Tibial nerve (tissue), 4 donors: Measurements from ENCODE around the gene LRRC27. TPM values are rescaled to one million over a fixed set of nuclear protein-coding genes. Genes with fewer than 3 reads are reported as not detected.

Source experiments
- DNase-seq, 2 donors: peaks; one replicate each; pipeline ENCODE4 v3.0.0-alpha.2; 2019; ENCODE audit warnings: low spot score in 2 of 2
- H3K27ac ChIP-seq, 4 donors: fragments of 200-600 bp; sonication (generic) in 3 of 4; one replicate each; pipeline ENCODE4 v1.5.1; 2017 to 2019; ENCODE audit warnings: mild to moderate bottlenecking in 1 of 4
- H3K27me3 ChIP-seq, 2 donors: fragments of 200-600 bp; sonication (generic) in 1 of 2; one replicate each; pipeline versions ENCODE4 v1.5.1 to v1.6.0; 2017 to 2019
- H3K36me3 ChIP-seq, 3 donors: fragments of 200-600 bp; sonication (generic); one replicate each; pipeline ENCODE4 v1.5.1; 2018 to 2019
- H3K4me1 ChIP-seq, 4 donors: fragments of 200-600 bp; sonication (generic) in 3 of 4; one replicate each; pipeline ENCODE4 v1.5.1; 2017 to 2019
- H3K4me3 ChIP-seq, 4 donors: fragments of 200-600 bp; sonication (generic) in 3 of 4; one replicate each; pipeline ENCODE4 v1.5.1; 2017 to 2019; ENCODE audit warnings: mild to moderate bottlenecking in 1 of 4, moderate library complexity in 1 of 4
- H3K9me3 ChIP-seq, 4 donors: fragments of 200-600 bp; sonication (generic) in 3 of 4; one replicate each; pipeline ENCODE4 v1.5.1; 2017 to 2019
- EP300 ChIP-seq, 2 donors: sonication (generic); formaldehyde crosslinking; IDR thresholded peaks; one replicate each; pipeline ENCODE4 v1.6.1; 2017; ENCODE audit warnings: antibody characterized with exemption in 2 of 2, mild to moderate bottlenecking in 1 of 2
- POLR2A ChIP-seq, 2 donors: fragments of 450-650 bp; IDR thresholded peaks; one replicate each; pipeline ENCODE4 v1.6.1; 2017; ENCODE audit warnings: antibody characterized with exemption in 2 of 2, mild to moderate bottlenecking in 2 of 2, moderate library complexity in 2 of 2
- WGBS, 2 donors: methylation state at CpG; one replicate each; pipeline ENCODE4 v1.1.5; 2018; 5-methylcytosine and 5-hydroxymethylcytosine counted together
- total RNA-seq, 4 donors: library from RNA; depleted of rRNA; stranded (reverse); fragments of >200 nt; gene quantifications; one replicate each; pipeline ENCODE4 v1.1.0, GENCODE V29; 2016
- TF ChIP-seq, protein P1 (sequence below), 5 experiments: fragments of 200-600 bp in 3 of 5; fragments of 450-650 bp in 2 of 5; sonication (generic) in 3 of 5; IDR thresholded peaks; one replicate each; pipeline ENCODE4 v1.5.1; 2016 to 2019; ENCODE audit warnings: antibody characterized with exemption in 5 of 5, mild to moderate bottlenecking in 3 of 5, moderate library complexity in 2 of 5

LRRC27 gene
- total RNA-seq, 4 donors from 2014 or later: 10.1 to 21.6 (median 17.9) TPM

GRCh38 chr10:132320654-132321469 lies 11.1 kb upstream of the LRRC27 start:
- Histone ChIP-seq H3K9me3 (no peaks in the 10 kb centered on the region), H3K4me3 (no peak overlapping the region), H3K27me3 (no peaks in the 10 kb centered on the region), H3K4me1 (no peaks in the 10 kb centered on the region), H3K27ac (no peak overlapping the region), H3K36me3 (peaks cover 0 to 20% (median 0%) of the 10 kb centered on the region in 3 donors)
- 83 to 85% methylated on average over 13 of the region's 13 CpGs for WGBS, 2 donors
- TF ChIP-seq POLR2A (IDR thresholded peaks at IDR 0.05) (no peak), EP300 (IDR thresholded peaks at IDR 0.05) (no peak)
- no peak for DNase-seq

- Histone ChIP-seq H3K4me1 (no peaks in the 10 kb centered on the region), H3K36me3 (peaks cover 0 to 29% (median 0%) of the 10 kb centered on the region in 3 donors), H3K27ac (no peak overlapping the region), H3K27me3 (no peaks in the 10 kb centered on the region), H3K9me3 (no peaks in the 10 kb centered on the region), H3K4me3 (no peak overlapping the region)
- no peak for DNase-seq
- 86 to 91% methylated on average over 10 of the region's 10 CpGs for WGBS, 2 donors
- TF ChIP-seq, protein P1, sequence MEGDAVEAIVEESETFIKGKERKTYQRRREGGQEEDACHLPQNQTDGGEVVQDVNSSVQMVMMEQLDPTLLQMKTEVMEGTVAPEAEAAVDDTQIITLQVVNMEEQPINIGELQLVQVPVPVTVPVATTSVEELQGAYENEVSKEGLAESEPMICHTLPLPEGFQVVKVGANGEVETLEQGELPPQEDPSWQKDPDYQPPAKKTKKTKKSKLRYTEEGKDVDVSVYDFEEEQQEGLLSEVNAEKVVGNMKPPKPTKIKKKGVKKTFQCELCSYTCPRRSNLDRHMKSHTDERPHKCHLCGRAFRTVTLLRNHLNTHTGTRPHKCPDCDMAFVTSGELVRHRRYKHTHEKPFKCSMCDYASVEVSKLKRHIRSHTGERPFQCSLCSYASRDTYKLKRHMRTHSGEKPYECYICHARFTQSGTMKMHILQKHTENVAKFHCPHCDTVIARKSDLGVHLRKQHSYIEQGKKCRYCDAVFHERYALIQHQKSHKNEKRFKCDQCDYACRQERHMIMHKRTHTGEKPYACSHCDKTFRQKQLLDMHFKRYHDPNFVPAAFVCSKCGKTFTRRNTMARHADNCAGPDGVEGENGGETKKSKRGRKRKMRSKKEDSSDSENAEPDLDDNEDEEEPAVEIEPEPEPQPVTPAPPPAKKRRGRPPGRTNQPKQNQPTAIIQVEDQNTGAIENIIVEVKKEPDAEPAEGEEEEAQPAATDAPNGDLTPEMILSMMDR (IDR thresholded peaks at IDR 0.05): no peak
- TF ChIP-seq EP300 (IDR thresholded peaks at IDR 0.05) (no peak), POLR2A (IDR thresholded peaks at IDR 0.05) (no peak)
Observed at GRCh38 chr10:132321726-132322125, 10.3 kb upstream of the LRRC27 start.

DNA sequence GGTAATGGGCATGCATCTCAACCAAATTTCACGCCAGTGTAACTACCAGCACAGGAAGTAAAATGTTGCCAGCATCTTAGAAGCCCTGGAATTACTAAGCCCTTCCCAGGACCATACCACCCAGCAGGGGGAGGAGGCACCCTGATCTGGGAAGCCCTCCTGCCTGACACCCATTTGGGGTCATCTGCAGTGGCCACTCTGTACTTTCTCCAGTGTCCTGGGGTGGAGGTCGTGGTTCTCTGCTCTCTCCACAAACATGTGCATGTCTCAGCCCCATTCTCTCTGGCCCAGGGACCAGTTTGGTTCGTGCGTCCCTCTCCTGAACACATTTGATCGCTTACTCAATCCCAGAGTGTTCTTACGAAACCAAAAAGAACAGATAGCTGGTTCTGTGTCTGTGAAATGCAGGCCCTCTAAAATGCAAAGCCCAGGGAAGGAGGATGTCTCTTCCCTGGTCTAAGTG lies 9.4 kb upstream of the LRRC27 start:
- Histone ChIP-seq H3K36me3 (peaks cover 0 to 38% (median 0%) of the 10 kb centered on the region in 3 donors), H3K27ac (no peak overlapping the region), H3K4me1 (peaks cover 0 to 2% (median 0%) of the 10 kb centered on the region in 4 donors), H3K27me3 (no peaks in the 10 kb centered on the region), H3K9me3 (no peaks in the 10 kb centered on the region), H3K4me3 (no peak overlapping the region)
- no peak for DNase-seq
- WGBS, 2 donors: 77 to 86% methylated on average over 6 of the region's 6 CpGs
- no peak for TF ChIP-seq EP300 (IDR thresholded peaks at IDR 0.05)
- no peak for TF ChIP-seq POLR2A (IDR thresholded peaks at IDR 0.05)
- TF ChIP-seq, protein P1 (IDR thresholded peaks at IDR 0.05): no peak

- H3K27ac ChIP-seq: no peak overlapping the region
- H3K4me3 ChIP-seq: no peak overlapping the region
- H3K9me3 ChIP-seq: no peaks in the 10 kb centered on the region
- TF ChIP-seq, protein P1 (IDR thresholded peaks at IDR 0.05): no peak
- TF ChIP-seq POLR2A (IDR thresholded peaks at IDR 0.05) (no peak), EP300 (IDR thresholded peaks at IDR 0.05) (no peak)
- no peaks in the 10 kb centered on the region for H3K27me3 ChIP-seq
- 88 to 91% methylated on average over 1 of the region's 1 CpG for WGBS, 2 donors
- no peak for DNase-seq
- peaks cover 0 to 18% (median 0%) of the 10 kb centered on the region in 4 donors for H3K4me1 ChIP-seq
- H3K36me3 ChIP-seq: peaks cover 0 to 48% (median 0%) of the 10 kb centered on the region in 3 donors
Observed at GRCh38 chr10:132324186-132324585, 7.8 kb upstream of the LRRC27 start.

DNA sequence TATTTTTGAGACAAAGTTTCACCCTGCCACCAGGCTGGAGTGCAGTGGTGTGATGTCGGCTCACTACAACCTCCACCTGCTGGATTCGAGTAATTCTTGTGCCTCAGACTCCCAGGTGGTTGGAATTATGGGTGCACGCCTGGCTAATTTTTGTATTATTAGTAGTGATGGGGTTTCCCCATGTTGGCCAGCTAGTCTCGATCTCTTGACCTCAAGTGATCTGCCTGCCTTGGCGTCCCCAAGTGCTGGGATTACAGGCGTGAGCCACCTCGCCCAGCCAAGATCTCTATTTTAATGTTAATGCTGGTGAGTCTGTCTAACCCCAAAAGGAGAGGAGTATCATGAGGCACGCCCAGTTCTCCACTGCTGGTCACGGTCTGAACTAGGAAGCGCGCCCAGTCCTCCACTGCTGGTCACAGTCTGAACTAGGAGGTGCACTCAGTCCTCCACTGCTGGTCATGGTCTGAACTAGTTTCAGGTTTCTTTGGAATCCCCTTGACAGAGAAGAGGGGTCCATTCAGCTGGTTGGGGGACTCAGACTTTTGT lies 5.6 kb upstream of the LRRC27 start:
- no peak overlapping the region for H3K4me3 ChIP-seq
- H3K9me3 ChIP-seq: no peaks in the 10 kb centered on the region
- TF ChIP-seq, protein P1 (IDR thresholded peaks at IDR 0.05): no peak
- TF ChIP-seq EP300 (IDR thresholded peaks at IDR 0.05) (no peak), POLR2A (IDR thresholded peaks at IDR 0.05) (no peak)
- no peak overlapping the region for H3K27ac ChIP-seq
- peaks cover 0 to 48% (median 0%) of the 10 kb centered on the region in 3 donors for H3K36me3 ChIP-seq
- WGBS, 2 donors: 94 to 96% methylated on average over 11 of the region's 11 CpGs
- no peaks in the 10 kb centered on the region for H3K27me3 ChIP-seq
- no peak for DNase-seq
- peaks cover 0 to 38% (median 8%) of the 10 kb centered on the region in 4 donors for H3K4me1 ChIP-seq
